Measurements from ENCODE around the gene KRT33B.
"Not testable (repeated sequence)": the region's sequence is repeated elsewhere in the genome, so short reads cannot be mapped to it uniquely, and the experiment has no call there.

- not testable (repeated sequence) for TF ChIP-seq SIN3A (IDR thresholded peaks at IDR 0.05; ENCODE audit: low read depth, low read length); CTCF (IDR thresholded peaks at IDR 0.05 in 2 of 3, conservative IDR thresholded peaks at IDR 0.05 in 1 of 3; ENCODE audit: control insufficient read depth in 2 of 3, extremely low read depth in 1 of 3, insufficient read depth in 1 of 3, low read depth in 3 of 3, low read length in 3 of 3); POLR2AphosphoS5 (IDR thresholded peaks at IDR 0.05; ENCODE audit: low read length); KDM1A (IDR thresholded peaks at IDR 0.05; ENCODE audit: borderline replicate concordance); EZH2 (IDR thresholded peaks at IDR 0.05; ENCODE audit: borderline replicate concordance, control insufficient read depth, low read depth, low read length); MAX (IDR thresholded peaks at IDR 0.05; ENCODE audit: low read depth, low read length); ZNF274 (IDR thresholded peaks at IDR 0.05; ENCODE audit: insufficient read depth, insufficient read length); RAD21 (IDR thresholded peaks at IDR 0.05; ENCODE audit: insufficient read depth, low read depth, low read length); FOXM1 (IDR thresholded peaks at IDR 0.05; ENCODE audit: low read depth, low read length)
These were observed 25.4 kb upstream of the KRT33B start for GRCh38 chr17:41395044-41395443.

All from GM12878 (cell line).